Stimulated activated CD8-positive, alpha-beta memory T cell treated with anti-CD3 and anti-CD28 coated beads, Interleukin-2, amount 100 ng/mL, for 1 hour (primary cell): Measurements from ENCODE around the gene LRAT.

Experiments
- DNase-seq, 2 donors: peaks; one replicate each; pipeline ENCODE4 v3.0.0-alpha.2; 2020; ENCODE audit warnings: low read depth in 2 of 2

Gene LRAT

DNA sequence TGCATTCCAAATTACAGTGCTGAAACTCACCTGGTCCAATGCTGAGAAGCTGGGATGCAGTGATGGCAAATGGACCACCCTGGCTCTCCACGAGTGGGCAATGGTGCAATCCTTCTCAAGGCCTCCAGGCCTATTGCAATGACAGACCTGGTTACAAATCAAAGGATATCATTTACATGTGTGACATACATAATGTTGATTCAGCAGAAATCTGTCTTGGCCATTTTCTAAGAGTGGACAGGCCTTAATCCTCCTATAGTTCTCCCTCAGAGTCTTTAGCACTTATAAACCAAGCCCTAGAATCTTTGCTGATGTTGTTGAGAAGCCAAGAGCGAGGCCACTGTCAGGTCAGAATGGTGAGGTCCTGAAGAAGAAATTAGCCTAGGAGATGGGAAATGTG lies 17.1 kb downstream of the LRAT start:
- no peak for DNase-seq

DNA sequence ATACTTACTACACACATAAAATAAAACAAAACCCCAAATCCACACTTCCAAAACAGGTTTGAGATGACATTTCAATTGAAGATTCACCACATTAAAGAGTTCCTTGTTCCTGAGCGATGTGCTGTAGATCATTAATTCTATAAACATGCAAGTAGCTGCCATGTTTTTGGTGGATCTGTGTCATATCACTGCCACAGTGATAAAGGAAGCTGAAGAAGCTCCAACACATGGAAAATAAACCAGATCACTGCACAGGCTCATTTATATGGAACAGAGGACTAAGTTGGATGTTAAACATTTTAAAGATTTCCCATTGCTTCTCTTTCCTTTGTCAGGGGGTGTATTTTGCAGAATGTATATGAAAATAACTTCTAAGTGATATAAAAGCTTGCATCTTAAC lies 34.5 kb downstream of the LRAT start:
- no peak for DNase-seq

DNA sequence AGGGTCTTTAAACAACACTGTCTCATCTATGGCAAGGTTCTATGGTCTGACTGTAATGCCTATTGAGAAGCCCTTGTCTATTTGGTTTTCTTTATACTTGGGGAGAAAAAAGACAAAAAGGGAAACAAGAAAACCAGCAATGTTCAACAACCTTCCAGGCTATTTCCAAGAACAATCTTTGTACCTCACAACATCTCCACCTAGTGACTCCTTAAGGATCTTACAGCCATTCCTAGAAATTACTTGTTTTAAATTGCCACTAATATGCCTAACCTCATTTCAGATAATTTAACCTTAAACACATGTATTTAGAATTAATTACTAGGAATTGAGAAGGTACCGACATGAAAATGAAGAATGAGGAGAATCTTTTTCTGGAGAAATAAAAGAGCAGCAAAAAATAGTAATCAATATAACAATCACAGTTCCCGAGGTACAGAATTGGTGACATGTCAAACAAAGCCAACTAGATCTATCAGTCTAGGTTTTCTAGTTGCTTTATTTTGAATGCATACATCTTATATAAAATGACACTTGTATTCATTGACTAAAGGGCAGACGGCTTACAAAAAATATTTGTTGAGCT lies 35.7 kb downstream of the LRAT start:
- no peak for DNase-seq

DNA sequence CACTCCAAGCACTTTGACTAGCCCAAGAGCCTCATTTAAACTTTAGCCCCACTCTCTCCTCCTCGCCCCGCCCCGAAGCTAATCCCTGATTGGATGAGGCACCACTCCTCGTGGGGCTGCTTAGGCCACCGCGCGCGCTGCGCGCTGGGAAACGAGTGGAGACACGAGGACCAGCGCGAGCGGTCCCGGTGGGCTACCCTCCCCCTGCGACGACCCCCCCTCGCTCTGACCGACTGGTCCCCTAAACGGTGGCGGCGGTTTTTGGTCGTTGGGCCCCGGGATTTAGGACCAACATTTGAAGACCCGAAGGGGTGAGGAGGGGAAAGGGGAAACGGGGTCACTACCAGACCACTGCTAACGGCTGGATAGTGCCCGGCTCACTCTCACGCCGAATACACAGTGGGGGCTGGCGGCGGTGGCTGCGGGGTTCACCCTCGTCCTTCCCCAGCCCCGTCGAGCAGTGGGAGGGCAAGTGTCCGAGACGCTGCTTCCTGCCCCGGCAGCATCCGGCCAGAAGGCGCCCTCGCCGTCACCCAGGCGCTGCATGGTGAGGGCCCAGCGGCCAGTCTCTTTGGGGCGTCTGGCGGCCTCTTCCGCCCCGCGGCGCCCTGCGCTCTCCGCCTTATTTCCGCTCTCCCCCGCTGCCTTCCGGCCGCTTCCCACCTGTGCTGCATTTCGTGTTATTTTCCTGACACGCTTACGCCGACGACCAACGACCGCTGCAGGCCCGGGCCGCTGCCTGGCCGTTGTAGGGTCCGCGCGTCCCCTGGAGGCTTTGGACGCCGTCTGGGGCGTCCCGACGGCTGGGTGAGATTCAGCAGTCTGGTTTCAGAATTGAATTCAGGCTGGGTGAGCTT lies 37.6 kb downstream of the LRAT start, which contains the start of gene RBM46:
RBM46 (plus strand) TSS at position 147 of the 857 bp plus-strand sequence. CDS start 15,481 bp downstream, outside the sequence.
- DNase-seq, result no peak

DNA sequence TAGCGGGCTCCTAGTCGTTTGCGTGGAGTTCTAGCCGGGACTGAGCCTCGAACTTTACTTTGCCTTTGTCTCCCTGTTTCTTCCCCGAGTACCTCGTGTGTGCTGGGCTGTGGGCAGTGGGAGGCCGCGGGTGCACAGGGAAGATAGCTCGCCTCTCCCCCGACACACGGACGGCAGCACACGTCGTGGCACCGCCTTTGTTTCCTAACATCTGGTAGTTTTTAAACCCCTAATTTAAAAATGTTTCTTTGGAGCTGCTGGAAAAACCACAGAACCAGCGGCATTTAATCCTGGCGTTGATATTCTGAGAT lies 38.1 kb downstream of the LRAT start:
- no peak for DNase-seq
